ENCODE measurements around the gene ATP8B3. TPM values are rescaled to one million over a fixed set of nuclear protein-coding genes. Genes with fewer than 3 reads are reported as not detected.
"Not testable (repeated sequence)": the region's sequence is repeated elsewhere in the genome, so short reads cannot be mapped to it uniquely, and the experiment has no call there.

Gene ATP8B3
- total RNA-seq, 1 donor = 0.86 TPM

GRCh38 chr19:1763648-1764639 lies 48.1 kb downstream of the ATP8B3 start:
- no peak overlapping the region for H3K4me3 ChIP-seq (ENCODE audit: low read depth, low read length)
- no peak for DNase-seq (ENCODE audit: low read depth)
- no peak for TF ChIP-seq CTCF (IDR thresholded peaks at IDR 0.05; ENCODE audit: insufficient read depth, low read depth, low read length)

GRCh38 chr19:1762243-1763117 lies 49.6 kb downstream of the ATP8B3 start:
- no peak for DNase-seq (ENCODE audit: low read depth)
- H3K4me3 ChIP-seq (ENCODE audit: low read depth, low read length) = no peak overlapping the region
- no peak for TF ChIP-seq CTCF (IDR thresholded peaks at IDR 0.05; ENCODE audit: insufficient read depth, low read depth, low read length)

GRCh38 chr19:1761528-1762242 lies 50.4 kb downstream of the ATP8B3 start:
- DNase-seq (ENCODE audit: low read depth) = no peak

GRCh38 chr19:1760786-1761527 lies 51.1 kb downstream of the ATP8B3 start:
- not testable (repeated sequence) for H3K4me3 ChIP-seq (ENCODE audit: low read depth, low read length); DNase-seq (ENCODE audit: low read depth)

More at GRCh38 chr19:1761528-1762242, 50.4 kb downstream of the ATP8B3 start:
- no peak for TF ChIP-seq CTCF (IDR thresholded peaks at IDR 0.05; ENCODE audit: insufficient read depth, low read depth, low read length)
- H3K4me3 ChIP-seq (ENCODE audit: low read depth, low read length) = no peak overlapping the region

GRCh38 chr19:1760020-1760419 lies 52.1 kb downstream of the ATP8B3 start:
- no peak overlapping the region for H3K4me3 ChIP-seq (ENCODE audit: low read depth, low read length)
- DNase-seq (ENCODE audit: low read depth) = no peak
- no peak for TF ChIP-seq CTCF (IDR thresholded peaks at IDR 0.05; ENCODE audit: insufficient read depth, low read depth, low read length)

DNA sequence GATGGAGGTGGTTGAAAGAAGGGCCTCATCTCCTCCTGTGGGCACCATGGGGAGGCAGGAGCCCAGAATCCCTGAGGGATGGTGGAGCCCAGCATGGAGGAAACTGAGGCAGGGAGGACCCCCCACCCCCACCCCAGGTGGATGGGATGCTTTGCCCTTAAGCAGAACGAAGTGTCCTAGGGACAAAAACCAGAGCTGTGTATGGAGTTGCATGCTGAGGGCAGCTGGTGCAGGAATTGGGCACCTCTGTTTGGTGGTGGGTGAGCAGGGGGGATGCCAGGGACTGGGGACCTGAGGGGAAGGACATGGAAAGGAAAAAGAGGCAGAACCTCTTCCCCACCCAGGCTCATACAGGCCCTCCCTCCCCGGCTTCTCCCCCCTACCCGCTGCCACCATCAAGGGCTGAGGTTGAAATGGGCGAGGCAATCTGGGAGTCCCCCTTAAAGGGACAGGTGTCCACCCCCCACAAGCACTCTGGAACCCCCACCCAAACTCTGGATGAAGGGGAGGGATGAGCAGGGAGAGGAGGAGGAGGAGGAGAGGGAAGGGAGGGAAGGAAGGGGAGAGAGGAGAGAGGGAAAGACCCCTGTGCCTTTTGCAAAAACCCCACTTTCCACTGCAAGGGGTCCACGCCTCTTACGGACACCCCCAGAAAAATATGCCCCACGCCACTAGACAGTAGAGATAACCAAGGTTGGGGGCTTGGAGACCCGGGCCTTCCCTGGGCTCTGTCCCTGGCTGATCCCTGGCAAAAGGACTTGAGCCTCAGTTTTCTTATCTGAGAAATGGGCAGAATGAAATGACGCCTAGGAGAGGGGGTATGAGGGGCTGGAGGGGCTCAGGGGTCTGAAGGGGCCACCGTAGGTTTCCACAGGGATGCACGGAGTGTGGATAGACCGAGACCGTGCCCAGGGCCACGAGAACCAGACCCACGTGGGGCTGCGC lies 52.8 kb downstream of the ATP8B3 start:
- DNase-seq (ENCODE audit: low read depth) = no peak
- H3K4me3 ChIP-seq (ENCODE audit: low read depth, low read length) = no peak overlapping the region
- TF ChIP-seq CTCF (IDR thresholded peaks at IDR 0.05; ENCODE audit: insufficient read depth, low read depth, low read length) = no peak
